Renal pelvis (tissue), 4 donors: ENCODE measurements around the gene ANO2. TPM values are rescaled to one million over a fixed set of nuclear protein-coding genes. Genes with fewer than 3 reads are reported as not detected.

Source experiments
- DNase-seq: peaks from one replicate; pipeline ENCODE4 v3.0.0-alpha.2; 2013
- polyA plus RNA-seq, 3 donors: library from polyadenylated mRNA; unstranded; fragments of 120-200 nt; gene quantifications; one replicate each; pipeline ENCODE4 v1.2.1, GENCODE V29; 2013; ENCODE audit not compliant: insufficient read length in 3 of 3

Gene ANO2
- polyA plus RNA-seq, 3 donors, result 4.8 to 5.2 (median 4.9) TPM

DNA sequence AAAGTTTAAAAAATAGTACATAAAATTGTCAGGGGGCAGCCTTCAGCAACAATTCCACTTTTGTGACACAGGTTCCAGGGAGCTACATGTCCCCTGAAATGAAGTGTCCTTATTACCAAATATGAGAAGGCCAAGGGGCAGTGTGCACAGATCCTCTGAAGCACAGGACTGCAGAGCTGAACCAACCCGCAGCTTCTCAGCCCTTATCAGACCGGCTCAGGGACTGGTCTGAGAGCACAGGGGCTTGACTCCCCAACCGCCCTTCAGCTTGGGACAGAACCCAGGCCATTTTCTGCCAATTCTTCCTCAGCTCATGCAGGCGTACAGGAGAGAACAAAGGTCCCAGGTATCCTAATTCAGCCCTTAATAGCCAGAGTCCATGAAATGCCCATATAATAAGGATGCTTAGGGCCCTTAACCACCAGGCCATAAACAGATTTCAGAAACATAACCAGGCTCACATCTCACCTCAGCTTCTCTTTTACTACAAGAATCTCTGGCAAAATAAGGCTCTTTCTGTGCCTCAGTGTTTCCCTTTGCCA lies 221.3 kb downstream of the ANO2 start:
- DNase-seq, result no peak

DNA sequence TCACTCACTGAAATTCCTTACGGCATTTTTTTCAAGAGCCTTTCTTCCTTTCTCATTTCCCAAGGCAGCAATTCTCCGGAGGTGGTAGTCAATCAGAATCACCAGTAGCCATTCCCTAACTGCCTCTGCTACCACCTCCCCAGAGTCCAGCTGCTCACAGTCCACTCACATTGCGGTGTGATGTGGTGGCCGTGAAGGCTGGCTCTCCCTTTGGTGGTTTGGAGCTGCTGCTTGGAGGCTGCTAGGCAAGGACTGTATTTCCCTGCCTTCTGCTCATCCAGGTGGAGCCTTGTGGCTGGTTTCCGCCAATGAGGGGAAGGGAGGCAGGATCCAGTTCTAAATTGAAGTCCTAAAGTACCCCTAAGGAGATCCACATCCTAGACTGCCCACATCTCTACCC lies 222.0 kb downstream of the ANO2 start:
- no peak for DNase-seq

DNA sequence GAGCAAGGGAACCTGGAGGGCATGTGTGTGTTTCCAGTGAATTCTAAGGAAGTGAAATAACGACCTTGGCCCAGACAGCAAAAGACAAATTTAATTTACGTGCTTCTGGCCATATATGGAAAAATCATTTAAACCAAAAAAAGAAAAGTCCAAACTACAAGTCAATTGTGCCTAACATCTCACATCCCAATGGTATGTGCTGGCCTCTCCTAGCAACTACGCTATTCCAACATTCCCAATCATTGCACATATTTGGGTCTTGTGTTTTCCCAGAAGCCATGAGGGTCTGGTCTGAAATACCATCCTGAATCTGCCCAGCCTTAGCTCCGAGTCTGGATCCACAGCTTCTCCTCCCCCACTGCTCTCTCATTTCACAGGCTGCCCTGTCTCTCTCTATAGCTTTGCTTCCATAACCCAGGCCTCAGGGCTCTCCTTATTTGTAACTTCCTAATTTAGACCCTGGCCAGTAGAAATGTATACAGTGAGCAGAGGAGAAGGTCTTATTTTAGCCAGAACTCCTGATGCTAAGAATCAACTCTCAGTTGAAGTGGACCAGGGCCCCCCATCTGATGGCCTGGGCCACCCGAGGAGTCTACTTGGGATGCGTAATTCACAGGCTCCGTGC lies 224.6 kb downstream of the ANO2 start:
- no peak for DNase-seq

DNA sequence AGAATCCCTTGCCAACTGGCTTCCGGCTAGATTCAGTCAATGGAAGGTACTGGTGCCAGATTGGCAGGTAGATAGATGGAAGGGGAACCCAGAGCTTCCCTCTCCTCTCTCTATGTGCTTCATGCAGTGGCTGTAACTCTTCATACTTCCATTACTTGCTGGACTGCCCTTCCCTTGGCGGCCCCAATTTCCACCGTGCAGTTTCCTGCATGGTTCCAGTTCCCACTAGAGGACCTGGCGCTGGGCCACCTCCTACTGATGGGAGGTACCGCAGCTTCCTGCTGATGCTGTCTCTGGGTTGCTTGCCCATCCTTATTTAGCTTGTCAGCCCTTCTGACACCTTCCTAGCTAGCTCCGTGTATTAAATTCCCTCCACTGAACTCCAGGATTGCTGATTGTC lies 226.4 kb downstream of the ANO2 start:
- no peak for DNase-seq

DNA sequence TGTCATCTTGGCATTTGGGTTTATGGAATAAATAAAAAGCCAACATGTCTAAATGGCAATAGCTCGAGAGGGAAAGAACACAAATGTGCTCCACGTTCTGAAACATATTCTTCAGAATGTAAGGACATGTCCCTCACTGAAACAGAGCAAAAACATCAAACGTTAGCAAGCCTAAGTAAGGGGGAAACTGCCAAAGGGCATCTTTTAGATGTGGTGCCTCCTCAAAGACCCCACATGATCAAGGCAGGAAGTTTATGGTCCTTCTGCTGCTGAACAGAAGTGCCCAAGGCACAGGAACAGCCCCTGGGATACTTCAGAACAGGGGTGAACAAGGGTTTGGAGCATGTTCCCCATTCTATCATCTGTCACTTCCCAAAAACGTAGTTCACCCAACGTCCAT lies 227.0 kb downstream of the ANO2 start:
- no peak for DNase-seq

DNA sequence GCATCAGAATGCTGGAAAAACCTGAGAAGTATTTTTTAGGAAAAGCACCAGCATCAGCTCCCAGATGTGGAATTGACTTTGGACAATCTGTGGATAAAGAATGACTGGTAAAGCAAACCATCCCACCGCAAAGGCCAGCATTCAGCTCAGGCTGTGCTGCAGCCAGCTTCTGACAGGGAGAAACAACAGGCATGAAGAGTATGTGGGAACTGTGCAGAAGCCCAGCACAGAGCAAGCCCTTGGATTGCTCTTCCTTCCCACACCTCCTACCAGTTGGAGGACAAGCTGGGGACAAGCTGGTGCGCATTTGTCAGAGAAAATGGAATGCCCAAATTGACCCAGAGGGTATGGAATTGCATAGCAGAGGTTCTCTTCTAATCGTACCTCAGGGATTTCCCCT lies 228.1 kb downstream of the ANO2 start:
- no peak for DNase-seq

DNA sequence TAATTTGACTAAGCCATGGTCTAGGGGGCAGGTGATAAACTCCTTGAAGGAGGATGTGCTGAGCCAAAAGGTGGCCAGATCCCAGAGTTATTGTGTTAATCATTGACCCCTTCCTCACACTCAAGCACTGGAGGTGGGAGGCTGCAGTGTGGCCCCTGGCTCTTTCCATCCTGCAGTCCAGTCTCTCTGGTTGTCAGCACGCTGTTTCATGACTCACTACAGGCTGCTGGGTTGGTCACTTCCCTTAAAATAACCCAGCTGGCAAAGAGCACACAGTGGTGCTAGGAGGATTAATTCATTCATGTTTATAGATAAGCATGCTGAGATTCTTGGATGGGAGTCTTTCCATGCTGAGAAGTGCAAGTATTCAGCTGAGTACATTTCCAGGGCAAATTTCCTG lies 228.9 kb downstream of the ANO2 start:
- DNase-seq, result no peak

DNA sequence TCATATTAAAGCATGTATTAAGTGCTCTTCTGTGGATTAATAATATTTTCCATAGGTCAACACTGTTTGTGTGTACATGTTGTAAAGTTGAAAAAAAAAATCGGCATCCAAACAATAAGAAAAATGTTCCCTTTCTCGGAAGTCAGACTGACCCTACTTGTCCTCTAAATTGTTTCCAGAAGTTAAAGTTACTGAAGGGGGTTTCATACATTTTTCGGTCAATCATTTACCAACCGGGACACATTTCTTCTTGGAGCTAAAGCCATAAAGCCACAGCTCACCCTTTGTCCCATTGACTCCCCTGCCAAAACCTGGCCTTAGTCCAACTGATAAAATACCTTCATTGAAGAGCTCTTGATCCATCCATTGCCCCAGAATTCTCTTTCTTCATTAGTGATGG lies 230.0 kb downstream of the ANO2 start:
- DNase-seq, result no peak

DNA sequence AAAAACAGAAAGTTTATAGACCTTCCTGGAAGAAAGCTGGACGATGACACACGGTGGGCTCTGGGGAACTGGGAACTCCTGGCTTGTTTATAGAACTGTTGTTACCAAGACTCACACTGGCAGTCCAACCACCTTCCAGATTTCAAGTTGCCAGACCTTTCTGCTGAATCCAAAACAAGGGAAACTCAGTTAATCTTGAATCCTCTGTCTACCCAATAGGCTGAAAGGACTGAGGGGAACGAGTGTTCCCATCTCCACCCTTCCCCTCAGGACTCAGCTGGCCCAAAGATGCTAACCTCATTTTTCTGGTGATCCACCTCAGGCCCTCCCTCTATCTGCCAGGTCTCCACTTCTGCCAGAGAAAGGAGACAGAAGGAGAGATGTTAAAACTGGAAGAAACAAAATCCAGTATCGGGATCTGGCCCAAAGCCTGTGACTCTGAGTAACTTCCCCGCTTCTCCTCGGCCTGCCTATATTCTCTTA lies 231.4 kb downstream of the ANO2 start:
- DNase-seq, result no peak

DNA sequence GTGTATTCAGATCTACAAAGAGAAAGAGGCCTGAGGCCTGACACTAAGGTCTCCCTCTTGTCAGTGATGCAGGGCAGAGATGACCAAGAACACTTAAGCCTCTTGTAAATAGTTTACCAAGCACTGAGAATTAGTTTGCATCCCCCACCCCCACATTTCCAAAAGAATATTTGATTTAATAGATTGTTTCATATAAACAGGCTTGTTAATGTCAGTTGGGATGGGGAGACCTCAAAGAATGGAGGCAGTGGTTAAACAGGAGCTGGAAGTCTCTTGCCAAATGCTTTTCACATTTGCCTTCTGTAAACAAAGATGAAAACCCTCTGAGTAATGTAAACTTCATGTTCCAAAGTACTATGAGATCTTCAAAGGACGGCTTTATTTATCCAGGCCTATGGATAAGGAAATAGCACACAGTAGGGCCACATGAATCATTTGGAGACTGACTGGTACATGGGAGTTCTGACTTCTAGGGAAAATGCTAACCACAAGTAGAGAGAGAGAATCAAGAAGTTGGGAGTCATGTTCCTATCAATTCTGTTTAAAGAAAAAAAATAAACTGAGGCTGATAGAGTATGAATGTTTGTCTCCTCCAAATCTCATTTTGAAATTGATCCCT lies 234.7 kb downstream of the ANO2 start:
- no peak for DNase-seq

DNA sequence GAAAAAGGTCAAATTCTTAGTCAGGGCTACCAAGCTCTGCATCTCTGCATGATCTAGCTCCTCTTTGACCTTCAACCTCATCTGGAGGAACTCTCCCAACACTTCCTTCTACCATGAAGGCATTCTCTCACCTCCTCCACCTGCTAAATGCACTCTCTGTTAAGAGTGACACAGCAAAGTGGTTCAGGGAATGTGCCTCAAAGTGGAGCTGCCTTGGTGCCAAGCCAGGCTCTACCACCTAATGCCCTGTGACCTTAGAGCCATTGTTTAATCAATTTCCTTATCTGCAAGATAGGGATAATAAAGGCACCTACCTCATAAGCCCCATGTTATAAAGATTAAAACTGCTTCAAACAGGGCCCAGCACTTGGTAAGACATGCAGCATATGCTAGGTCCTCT lies 236.7 kb downstream of the ANO2 start:
- no peak for DNase-seq

DNA sequence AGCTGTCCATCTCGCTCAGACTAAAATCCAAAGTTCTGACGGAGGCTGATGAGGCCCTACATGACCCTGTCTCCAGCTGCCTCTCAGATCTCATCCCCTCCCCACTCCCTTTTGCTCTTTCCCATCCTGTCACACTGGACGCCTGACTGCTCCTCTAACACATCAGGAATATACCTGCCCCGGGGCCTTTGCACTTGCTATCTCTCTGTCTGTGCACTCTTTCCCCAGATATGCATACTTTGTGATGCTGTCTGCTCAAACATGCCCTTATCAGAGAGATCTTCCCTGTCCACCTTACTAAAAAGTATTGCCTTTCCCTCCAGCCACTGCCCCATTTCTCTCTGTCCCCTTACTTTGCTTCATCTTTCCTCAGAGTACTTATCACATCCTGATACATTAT lies 238.8 kb downstream of the ANO2 start:
- DNase-seq, result no peak

DNA sequence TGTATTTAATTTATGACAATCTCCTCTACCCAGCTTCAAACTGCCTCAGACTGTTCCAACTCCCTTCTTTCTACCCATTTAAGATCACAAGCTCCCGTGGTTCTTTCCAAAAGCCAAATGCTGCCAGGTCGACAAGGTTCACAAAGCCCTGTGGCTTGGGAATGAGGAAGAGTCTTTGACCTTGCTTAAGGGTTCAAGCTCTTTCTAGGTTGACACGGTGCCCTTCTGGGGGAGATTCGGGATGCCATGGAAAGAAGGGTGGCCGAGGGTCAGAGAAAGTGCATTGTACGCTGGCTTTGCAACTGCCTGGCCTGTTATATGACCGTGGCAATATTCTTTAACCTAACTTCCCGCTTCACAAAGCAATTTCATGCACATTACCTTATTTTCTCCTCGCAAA lies 239.3 kb downstream of the ANO2 start:
- no peak for DNase-seq

DNA sequence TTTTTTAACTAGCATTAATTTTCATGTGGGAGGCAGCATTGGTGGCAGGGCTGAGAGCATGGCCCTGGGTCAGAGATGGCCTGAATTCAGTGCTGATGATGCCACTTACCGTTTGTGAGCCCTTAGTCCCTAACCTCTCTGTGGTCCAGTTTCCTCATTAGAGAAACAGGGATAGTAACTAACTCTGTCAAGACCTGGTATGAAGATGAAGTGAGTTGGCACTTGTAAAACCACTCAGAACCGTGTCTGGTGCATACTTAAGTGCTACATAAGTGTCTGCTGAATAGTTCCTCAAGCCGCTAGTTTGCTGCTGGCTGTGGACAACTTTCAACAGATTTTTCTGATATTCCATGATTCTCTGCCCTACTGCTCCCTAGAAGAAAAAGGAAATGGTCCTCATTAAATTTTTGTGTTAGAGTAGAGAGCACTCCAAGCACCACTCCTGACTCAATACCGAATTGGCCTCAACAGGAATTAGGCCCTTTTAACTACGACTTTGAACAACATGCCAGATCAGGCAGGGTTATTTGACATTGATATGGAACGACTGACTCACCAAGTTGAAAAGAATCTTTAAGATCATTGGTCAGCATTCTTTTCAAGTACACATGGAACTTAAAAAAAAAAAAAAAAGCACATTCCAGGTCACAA lies 250.2 kb downstream of the ANO2 start:
- no peak for DNase-seq

DNA sequence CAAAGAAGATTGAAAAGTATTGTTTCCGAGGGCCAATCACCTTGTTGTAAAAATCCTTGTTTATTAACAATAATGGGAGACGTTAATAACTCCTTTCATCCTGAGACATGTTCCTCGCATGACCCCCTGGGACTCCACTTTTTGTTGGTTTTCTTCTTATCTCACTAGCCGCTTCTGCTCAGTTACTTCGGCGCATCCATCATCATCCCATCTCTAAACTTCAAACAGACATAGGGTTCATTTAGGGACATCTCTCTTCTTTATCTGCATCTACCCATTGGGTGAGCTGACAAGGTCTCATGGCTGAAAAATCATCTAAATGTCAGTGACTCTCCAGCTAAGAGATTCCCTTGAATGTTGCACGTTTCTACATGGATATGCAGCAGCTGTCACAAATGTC lies 252.2 kb downstream of the ANO2 start:
- DNase-seq, result no peak

DNA sequence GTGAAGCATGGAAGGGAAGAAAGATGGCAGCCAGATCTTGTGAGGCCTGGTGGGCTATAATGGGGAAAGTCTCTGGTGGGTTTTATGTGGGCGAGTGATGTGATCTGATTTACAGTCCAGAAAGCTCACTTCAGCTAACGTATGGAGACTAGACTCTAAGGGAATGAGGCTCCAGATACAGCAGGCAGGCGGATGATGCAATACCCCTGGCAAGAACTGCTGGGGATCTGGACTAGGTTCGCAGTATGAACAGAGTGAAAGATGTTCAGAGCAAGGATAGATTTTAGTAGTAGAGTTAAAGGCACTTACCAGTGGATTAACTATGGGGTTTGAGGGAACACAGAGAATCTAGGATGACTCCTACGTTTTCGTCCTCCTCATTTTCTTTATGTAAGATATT lies 253.1 kb downstream of the ANO2 start:
- DNase-seq, result no peak

DNA sequence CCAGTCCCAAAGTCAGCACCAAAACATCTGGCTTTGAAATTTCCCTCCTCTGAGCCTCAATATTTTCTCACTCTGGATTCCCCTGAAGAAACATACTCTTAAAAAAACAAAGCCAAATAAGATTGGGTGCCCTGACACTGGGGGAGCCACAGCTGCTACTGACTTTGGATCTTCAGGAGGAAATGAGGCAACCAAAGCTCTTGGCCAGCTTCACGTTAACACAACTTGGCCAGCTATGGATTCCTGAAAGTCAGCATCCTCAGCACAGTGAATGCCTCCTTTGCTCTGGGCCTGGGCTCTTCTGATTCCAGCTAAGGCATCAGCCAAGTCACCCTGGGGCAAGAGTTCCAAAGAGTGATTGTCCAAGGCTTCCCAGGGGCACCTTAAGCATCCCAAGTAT lies 254.8 kb downstream of the ANO2 start:
- DNase-seq, result no peak

DNA sequence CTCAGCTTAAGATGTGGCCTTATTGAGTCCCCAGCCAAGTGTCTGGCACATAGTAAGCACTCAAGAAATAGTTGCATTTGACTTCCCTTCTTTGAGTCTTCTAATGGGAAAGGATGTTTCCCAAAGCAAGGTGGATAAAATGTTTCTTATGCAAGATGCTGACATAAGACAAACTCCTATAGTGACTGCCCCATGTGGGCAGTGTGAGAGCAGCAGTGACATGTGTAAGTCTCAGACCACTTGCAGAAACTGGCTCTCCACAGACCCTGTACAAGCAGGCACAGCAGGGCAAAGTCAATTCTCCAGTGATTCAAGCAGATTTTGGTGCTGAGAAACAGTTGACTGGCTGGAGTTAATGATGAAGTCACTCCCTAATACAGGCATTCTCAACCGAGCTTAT lies 255.3 kb downstream of the ANO2 start:
- DNase-seq, result no peak

DNA sequence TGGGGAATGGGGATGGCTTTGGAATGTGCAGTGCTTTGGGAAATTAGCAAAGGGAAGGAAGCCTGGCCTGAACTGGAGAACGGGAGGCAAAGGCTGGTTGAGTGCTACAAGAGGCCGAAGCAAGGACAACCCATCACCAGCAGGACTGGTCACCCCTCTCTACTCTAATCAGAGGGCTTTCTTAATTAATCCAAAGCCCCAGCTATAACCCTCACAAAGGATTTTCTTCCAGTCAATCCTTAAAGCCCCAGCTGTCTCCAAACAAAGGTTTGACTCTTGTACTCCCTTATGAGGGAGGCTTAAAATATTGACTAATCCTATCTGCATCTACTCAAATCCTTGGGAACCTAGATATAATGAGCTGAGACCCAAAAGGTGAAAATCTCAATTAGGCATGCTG lies 256.8 kb downstream of the ANO2 start:
- DNase-seq, result no peak

DNA sequence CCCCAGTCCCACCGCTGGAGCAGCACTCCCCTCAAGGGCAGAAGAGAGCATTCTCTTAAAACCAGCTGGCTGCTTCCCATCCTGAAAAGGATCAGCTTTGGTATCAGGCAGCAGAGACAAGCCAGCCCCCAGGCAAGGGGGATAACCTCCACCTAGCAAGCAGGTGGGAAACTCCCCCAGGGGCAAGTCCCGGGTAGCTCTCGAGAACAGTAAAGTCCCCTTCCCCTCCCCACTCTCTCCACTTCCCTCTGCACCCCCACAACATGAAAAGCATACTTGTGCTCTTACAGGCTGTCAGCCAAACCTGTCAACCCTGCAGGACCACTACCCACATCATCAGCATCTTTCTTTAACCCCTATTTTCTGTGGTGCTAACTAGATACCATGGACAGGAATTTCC lies 259.1 kb downstream of the ANO2 start:
- DNase-seq, result no peak

DNA sequence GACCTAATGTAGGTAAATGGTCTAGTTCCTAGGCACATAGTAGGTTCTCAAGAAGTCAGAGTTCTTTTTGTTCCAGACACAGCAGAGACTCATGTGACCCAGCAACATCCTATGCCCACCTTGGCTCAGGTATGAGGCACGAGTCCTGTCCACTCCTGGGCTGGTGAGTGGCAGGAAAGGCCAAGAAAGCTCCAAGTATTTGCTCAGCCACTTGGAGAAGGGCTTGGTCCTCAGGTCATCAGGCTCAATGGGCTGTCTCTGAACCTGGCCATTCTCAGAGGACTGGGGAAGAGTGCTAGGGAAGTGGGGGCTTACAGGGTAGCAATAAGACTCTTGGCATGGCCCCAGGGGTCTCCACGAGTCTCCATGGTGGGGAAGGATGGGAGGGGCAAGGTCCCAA lies 260.1 kb downstream of the ANO2 start:
- no peak for DNase-seq

DNA sequence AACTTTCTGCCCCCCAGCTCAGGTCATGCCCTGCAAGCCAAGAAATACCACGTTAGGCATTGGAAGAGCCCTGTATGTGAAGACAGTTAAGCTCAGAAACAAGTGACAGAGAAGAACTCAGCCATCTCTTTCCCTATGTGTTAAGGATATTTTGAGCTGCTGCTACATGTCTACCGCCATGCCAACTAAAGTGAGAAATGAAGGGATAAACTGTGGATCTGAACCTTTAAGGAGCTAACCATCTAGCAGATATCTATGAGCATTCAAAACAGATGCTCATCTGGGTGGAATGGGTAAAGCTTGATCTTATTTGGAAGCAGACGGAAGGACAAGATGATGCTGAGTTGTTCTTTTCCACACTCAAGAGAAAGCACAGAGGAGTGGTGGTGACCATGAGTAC lies 262.5 kb downstream of the ANO2 start:
- DNase-seq, result no peak

DNA sequence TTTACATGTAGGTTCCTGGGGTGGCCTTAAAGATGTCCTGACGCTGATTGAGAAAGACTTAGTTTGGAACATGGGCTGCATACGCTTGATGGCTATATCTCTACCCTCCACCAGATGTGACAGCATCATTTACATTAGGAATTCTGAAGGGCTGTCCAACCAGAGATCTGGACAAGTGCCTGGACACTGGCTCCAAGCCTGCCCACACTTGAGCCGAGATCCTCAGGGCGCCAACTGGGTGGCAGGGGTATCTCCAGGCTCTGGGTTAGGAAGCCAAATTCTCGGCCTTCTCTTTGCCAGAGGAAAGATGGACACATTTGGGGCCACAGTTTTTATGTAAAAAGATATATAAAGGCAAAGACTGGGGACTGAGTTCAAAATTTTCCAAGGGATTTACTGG lies 266.9 kb downstream of the ANO2 start:
- DNase-seq, result no peak
